Smooth muscle cell (in vitro differentiated cells): ENCODE results near the gene LLGL2. TPM values are rescaled to one million over a fixed set of nuclear protein-coding genes. Genes with fewer than 3 reads are reported as not detected.

Experiments used
- DNase-seq: peaks from one replicate; lab custom pipeline; 2025; ENCODE audit not compliant: unreplicated experiment; lab: John Stamatoyannopoulos, UW
- H2AFZ ChIP-seq: fragments of 200-600 bp; sonication (generic); 2 replicates; pipeline ENCODE4 v1.6.0; 2016; ENCODE audit warnings: antibody characterized with exemption, low read depth, mild to moderate bottlenecking
- H3F3A ChIP-seq: fragments of 200-600 bp; sonication (generic); 2 replicates; pipeline ENCODE4 v1.6.0; 2017; ENCODE audit warnings: antibody characterized with exemption, low read depth
- H3K27ac ChIP-seq: fragments of 200-600 bp; sonication (generic); 2 replicates; pipeline ENCODE4 v1.5.1; 2016; ENCODE audit warnings: low read depth, mild to moderate bottlenecking
- H3K27me3 ChIP-seq: fragments of 200-600 bp; sonication (generic); 2 replicates; pipeline ENCODE4 v1.6.1; 2016; ENCODE audit warnings: low read depth, mild to moderate bottlenecking
- H3K36me3 ChIP-seq: fragments of 200-600 bp; sonication (generic); 2 replicates; pipeline ENCODE4 v1.5.1; 2016; ENCODE audit warnings: low read depth
- H3K4me1 ChIP-seq: fragments of 200-600 bp; sonication (generic); 2 replicates; pipeline ENCODE4 v1.5.1; 2016; ENCODE audit warnings: low read depth
- H3K4me2 ChIP-seq: fragments of 200-600 bp; sonication (generic); 2 replicates; pipeline ENCODE4 v1.6.0; 2016; ENCODE audit warnings: mild to moderate bottlenecking
- H3K4me3 ChIP-seq: fragments of 200-600 bp; sonication (generic); 2 replicates; pipeline ENCODE4 v1.5.1; 2016; ENCODE audit warnings: mild to moderate bottlenecking
- H3K79me2 ChIP-seq: fragments of 200-600 bp; sonication (generic); 2 replicates; pipeline ENCODE4 v1.6.0; 2016; ENCODE audit warnings: low read depth, mild to moderate bottlenecking
- H3K9ac ChIP-seq: fragments of 200-600 bp; sonication (generic); 2 replicates; pipeline ENCODE4 v1.6.0; 2016; ENCODE audit warnings: low read depth
- H3K9me3 ChIP-seq: fragments of 200-600 bp; sonication (generic); replicated peaks from 2 replicates; pipeline ENCODE4 v1.5.1; 2016; ENCODE audit warnings: low read depth
- H4K20me1 ChIP-seq: fragments of 200-600 bp; sonication (generic); 2 replicates; pipeline ENCODE4 v1.6.0; 2016; ENCODE audit warnings: low read depth
- CTCF ChIP-seq: fragments of 200-600 bp; sonication (generic); IDR thresholded peaks from 2 replicates; pipeline ENCODE4 v1.5.1; 2017; ENCODE audit warnings: borderline replicate concordance, mild to moderate bottlenecking, antibody characterized with exemption; ENCODE audit not compliant: insufficient read depth, poor library complexity, severe bottlenecking
- WGBS: methylation state at CpG from one replicate; pipeline ENCODE4 v1.1.7; 2016; ENCODE audit warnings: low lambda C conversion rate; 5-methylcytosine and 5-hydroxymethylcytosine counted together
- polyA plus RNA-seq: library from polyadenylated mRNA; unstranded; fragments of >200 nt; fragmentation: Nextera tagmentation; extraction: Ambion mirVana; gene quantifications from 2 replicates; pipeline ENCODE4 v1.2.1, GENCODE V29; 2016
- total RNA-seq: library from RNA; depleted of rRNA; stranded (reverse); fragments of >200 nt; gene quantifications from 2 replicates; pipeline ENCODE4 v1.2.3, GENCODE V29; 2014

LLGL2 gene
- total and polyA plus RNA-seq, 2 experiments from 2014 or later, result 9.9 to 12.7 TPM

GRCh38 chr17:75617218-75617617 is 91.7 kb downstream of the LLGL2 start:
- no peaks in the 10 kb centered on the region for H3K4me1 ChIP-seq
- no peaks in the 10 kb centered on the region for H4K20me1 ChIP-seq
- no peaks in the 10 kb centered on the region for H3F3A ChIP-seq
- no peaks in the 10 kb centered on the region for H3K27me3 ChIP-seq
- H2AFZ ChIP-seq, result no peak overlapping the region
- no peak overlapping the region for H3K27ac ChIP-seq
- H3K4me3 ChIP-seq, result no peak overlapping the region
- no peak for TF ChIP-seq CTCF
- 95% methylated on average over 16 of the region's 16 CpGs for WGBS
- no peak overlapping the region for H3K9ac ChIP-seq
- H3K4me2 ChIP-seq, result no peak overlapping the region
- H3K79me2 ChIP-seq, result no peaks in the 10 kb centered on the region
- no peak for DNase-seq
- no peaks in the 10 kb centered on the region for H3K36me3 ChIP-seq
- no peaks in the 10 kb centered on the region for H3K9me3 ChIP-seq

- no peaks in the 10 kb centered on the region for H3K9me3 ChIP-seq
- no peak overlapping the region for H3K4me3 ChIP-seq
- H3K4me1 ChIP-seq, result no peaks in the 10 kb centered on the region
- no peak overlapping the region for H3K27ac ChIP-seq
- no peaks in the 10 kb centered on the region for H3F3A ChIP-seq
- no peak overlapping the region for H3K9ac ChIP-seq
- no peaks in the 10 kb centered on the region for H3K36me3 ChIP-seq
- no peaks in the 10 kb centered on the region for H4K20me1 ChIP-seq
- no peaks in the 10 kb centered on the region for H3K79me2 ChIP-seq
- no peak for TF ChIP-seq CTCF
- DNase-seq, result no peak
- H2AFZ ChIP-seq, result no peak overlapping the region
- WGBS, result 87% methylated on average over 11 of the region's 11 CpGs
- no peaks in the 10 kb centered on the region for H3K27me3 ChIP-seq
- H3K4me2 ChIP-seq, result no peak overlapping the region
These were observed 92.2 kb downstream of the LLGL2 start for GRCh38 chr17:75617675-75618074.

GRCh38 chr17:75619506-75620431 is 94.3 kb downstream of the LLGL2 start:
- Histone ChIP-seq H3F3A (no peaks in the 10 kb centered on the region), H3K4me1 (no peaks in the 10 kb centered on the region), H2AFZ (no peak overlapping the region), H3K27ac (no peak overlapping the region), H3K36me3 (no peaks in the 10 kb centered on the region), H3K79me2 (no peaks in the 10 kb centered on the region), H3K27me3 (no peaks in the 10 kb centered on the region), H4K20me1 (no peaks in the 10 kb centered on the region), H3K9me3 (no peaks in the 10 kb centered on the region), H3K4me3 (no peak overlapping the region), H3K4me2 (no peak overlapping the region), H3K9ac (no peak overlapping the region)
- peak; percentile 44 for TF ChIP-seq CTCF
- 83% methylated on average over 33 of the region's 36 CpGs for WGBS
- no peak for DNase-seq
